Embryonic facial prominence (tissue), 1 donor: ENCODE results near the gene ECSIT.
"Not testable (repeated sequence)": the region's sequence is repeated elsewhere in the genome, so short reads cannot be mapped to it uniquely, and the experiment has no call there.

ENCODE experiments used
- DNase-seq: peaks from one replicate; pipeline ENCODE4 v3.0.0-alpha.2; 2016; ENCODE audit errors: extremely low spot score

ECSIT gene

GRCh38 chr19:11478167-11479089 lies 50.5 kb downstream of the ECSIT start:
- no peak for DNase-seq

- no peak for DNase-seq
Observed at GRCh38 chr19:11475861-11476260, 53.1 kb downstream of the ECSIT start.

- DNase-seq = not testable (repeated sequence)
Observed at GRCh38 chr19:11475343-11475742, 53.6 kb downstream of the ECSIT start.

- DNase-seq = no peak
Observed at GRCh38 chr19:11473725-11474124, 55.2 kb downstream of the ECSIT start.

- DNase-seq = not testable (repeated sequence)
Observed at GRCh38 chr19:11468266-11468845, 60.6 kb downstream of the ECSIT start.

- no peak for DNase-seq
Observed at GRCh38 chr19:11465600-11465999, 63.3 kb downstream of the ECSIT start.

- no peak for DNase-seq
Observed at GRCh38 chr19:11464333-11465265, 64.3 kb downstream of the ECSIT start.

- DNase-seq = no peak
Observed at GRCh38 chr19:11463391-11463790, 65.5 kb downstream of the ECSIT start.

- no peak for DNase-seq
Observed at GRCh38 chr19:11461453-11461852, 67.5 kb downstream of the ECSIT start.

GRCh38 chr19:11460207-11460606 lies 68.7 kb downstream of the ECSIT start:
- no peak for DNase-seq

GRCh38 chr19:11458912-11459311 lies 70.0 kb downstream of the ECSIT start:
- not testable (repeated sequence) for DNase-seq

GRCh38 chr19:11458236-11458900 lies 70.6 kb downstream of the ECSIT start:
- DNase-seq = no peak

GRCh38 chr19:11457831-11458230 lies 71.1 kb downstream of the ECSIT start:
- no peak for DNase-seq

GRCh38 chr19:11457115-11457514 lies 71.8 kb downstream of the ECSIT start:
- no peak for DNase-seq

- no peak for DNase-seq
Observed at GRCh38 chr19:11456659-11457058, 72.3 kb downstream of the ECSIT start.
